Panc1 (cell line): ENCODE results near the gene VAPB.

Source experiments
- CTCF ChIP-seq: fragments of 450-650 bp; IDR thresholded peaks from 2 replicates; pipeline ENCODE4 v1.5.1; 2017; ENCODE audit warnings: mild to moderate bottlenecking
- POLR2AphosphoS5 ChIP-seq: IDR thresholded peaks from 2 replicates; pipeline ENCODE4 v1.6.1; 2012; ENCODE audit warnings: mild to moderate bottlenecking, low read depth, low read length, moderate library complexity
- REST ChIP-seq, 2 experiments: IDR thresholded peaks; 2 replicates each; pipeline ENCODE4 v1.6.1; 2011 to 2012; ENCODE audit warnings: low read depth in 2 of 2, control low read depth in 1 of 2, low read length in 1 of 2, mild to moderate bottlenecking in 1 of 2, moderate library complexity in 1 of 2; ENCODE audit not compliant: insufficient read depth in 1 of 2
- SIN3A ChIP-seq: IDR thresholded peaks from 2 replicates; pipeline ENCODE4 v1.6.1; 2012; ENCODE audit warnings: low read depth, mild to moderate bottlenecking, low read length, moderate library complexity, borderline replicate concordance; ENCODE audit not compliant: insufficient read depth
- TCF7L2 ChIP-seq: IDR thresholded peaks from 2 replicates; pipeline ENCODE4 v1.6.1; 2011; ENCODE audit warnings: mild to moderate bottlenecking, low read depth, low read length, inconsistent platforms

- TF ChIP-seq CTCF (no peak), POLR2AphosphoS5 (no peak), REST (IDR thresholded peaks at IDR 0.05; ENCODE audit: insufficient read depth in 1 of 2, low read depth in 2 of 2, low read length in 1 of 2) (no peak), SIN3A (no peak), TCF7L2 (no peak)
These were observed 10.9 kb downstream of the VAPB start for GRCh38 chr20:58399926-58400325.
